IMR-90 (cell line): ENCODE data around the gene PTK6. TPM values are rescaled to one million over a fixed set of nuclear protein-coding genes. Genes with fewer than 3 reads are reported as not detected.
A peak's percentile ranks its signal among the peaks of the same experiment; 100 is the strongest.

ENCODE experiments used
- ATAC-seq: fragments of 200-7000 bp; cut with Tn5 transposase; 2 replicates; pipeline ENCODE4 v1.9.1; 2020; ENCODE audit warnings: low read depth, mild to moderate bottlenecking, moderate library complexity
- BruUV-seq: library from RNA; stranded (reverse); fragments of 400-500 nt; replicated peaks from 2 replicates; lab custom pipeline; 2021; lab: Mats Ljungman, UMichigan
- CTCF ChIA-PET: fragments of 300-600 bp; formaldehyde crosslinking; extraction: SDS; loops from one replicate; lab custom pipeline; 2021; ENCODE audit warnings: antibody characterized with exemption; lab: Yijun Ruan, JAX
- POLR2A ChIA-PET: fragments of 300-600 bp; sonication (Branson Sonifier 250); formaldehyde crosslinking; loops from one replicate; lab custom pipeline; 2022; ENCODE audit warnings: antibody characterized with exemption; ENCODE audit not compliant: unreplicated experiment; lab: Charles Lee
- DNase-seq: peaks from one replicate; pipeline ENCODE4 v3.0.0; 2013
- H2AFZ ChIP-seq: replicated peaks from 2 replicates; pipeline ENCODE3; 2013; ENCODE audit warnings: low read length, mild to moderate bottlenecking; ENCODE audit not compliant: poor library complexity
- H2AK5ac ChIP-seq: 2 replicates; pipeline ENCODE4 v1.6.1; 2013; ENCODE audit warnings: low read depth, low read length, inconsistent platforms
- H2AK9ac ChIP-seq: replicated peaks from 2 replicates; pipeline ENCODE3; 2013; ENCODE audit warnings: mild to moderate bottlenecking, low read depth, low read length, moderate library complexity; ENCODE audit not compliant: poor library complexity
- H2BK120ac ChIP-seq: 2 replicates; pipeline ENCODE4 v1.6.1; 2013; ENCODE audit warnings: low read depth, low read length, inconsistent platforms
- H2BK15ac ChIP-seq: 3 replicates; pipeline ENCODE4 v1.6.1; 2013; ENCODE audit warnings: low read depth, low read length, inconsistent platforms
- H2BK20ac ChIP-seq: 2 replicates; pipeline ENCODE4 v1.6.1; 2013; ENCODE audit warnings: low read depth, mild to moderate bottlenecking, inconsistent platforms, low read length, moderate library complexity
- H2BK5ac ChIP-seq: 2 replicates; pipeline ENCODE4 v1.6.1; 2013; ENCODE audit warnings: mild to moderate bottlenecking, low read depth, low read length, inconsistent platforms; ENCODE audit not compliant: poor library complexity, severe bottlenecking
- H3K14ac ChIP-seq: replicated peaks from 2 replicates; pipeline ENCODE4 v1.6.1; 2013; ENCODE audit warnings: low read depth, low read length, inconsistent platforms
- H3K18ac ChIP-seq: 2 replicates; pipeline ENCODE4 v1.6.1; 2013; ENCODE audit warnings: low read depth, low read length, control low read depth
- H3K23ac ChIP-seq: 2 replicates; pipeline ENCODE4 v1.6.1; 2013; ENCODE audit warnings: low read depth, low read length, inconsistent platforms
- H3K27ac ChIP-seq: 2 replicates; pipeline ENCODE4 v1.5.1; 2013; ENCODE audit warnings: mild to moderate bottlenecking, control low read depth, low read length; ENCODE audit not compliant: insufficient read depth
- H3K27me3 ChIP-seq: 2 replicates; pipeline ENCODE4 v1.6.1; 2013; ENCODE audit warnings: low read length; ENCODE audit not compliant: control insufficient read depth, insufficient read depth
- H3K36me3 ChIP-seq: 2 replicates; pipeline ENCODE4 v1.6.1; 2013; ENCODE audit warnings: low read length, mixed read lengths; ENCODE audit not compliant: control insufficient read depth, insufficient read depth
- H3K4ac ChIP-seq: 2 replicates; pipeline ENCODE4 v1.6.1; 2013; ENCODE audit warnings: low read depth, low read length, inconsistent platforms
- H3K4me1 ChIP-seq: 2 replicates; pipeline ENCODE4 v1.6.1; 2013; ENCODE audit warnings: low read length, mixed read lengths; ENCODE audit not compliant: control insufficient read depth, insufficient read depth
- H3K4me2 ChIP-seq: 2 replicates; pipeline ENCODE4 v1.6.1; 2013; ENCODE audit warnings: low read depth, mild to moderate bottlenecking, control low read depth, low read length, moderate library complexity
- H3K4me3 ChIP-seq: 2 replicates; pipeline ENCODE4 v1.5.1; 2013; ENCODE audit warnings: low read depth, mild to moderate bottlenecking, control low read depth, low read length, moderate library complexity; ENCODE audit not compliant: insufficient read depth
- H3K56ac ChIP-seq: 2 replicates; pipeline ENCODE4 v1.6.1; 2013; ENCODE audit warnings: low read length, inconsistent platforms; ENCODE audit not compliant: insufficient read depth; ENCODE audit errors: extremely low read depth
- H3K79me1 ChIP-seq, 2 experiments: 2 replicates each; pipeline ENCODE4 v1.6.1; 2013; ENCODE audit warnings: low read length in 2 of 2, inconsistent platforms in 1 of 2, low read depth in 1 of 2
- H3K9ac ChIP-seq: 2 replicates; pipeline ENCODE4 v1.6.1; 2013; ENCODE audit warnings: low read depth, low read length, control low read depth
- H3K9me1 ChIP-seq: 2 replicates; pipeline ENCODE4 v1.6.1; 2013; ENCODE audit warnings: low read length, inconsistent platforms; ENCODE audit not compliant: insufficient read depth
- H3K9me3 ChIP-seq: 2 replicates; pipeline ENCODE4 v1.6.1; 2013; ENCODE audit warnings: low read length; ENCODE audit not compliant: control insufficient read depth, insufficient read depth
- H4K20me1 ChIP-seq: 2 replicates; pipeline ENCODE4 v1.6.1; 2013; ENCODE audit warnings: low read length, inconsistent platforms; ENCODE audit not compliant: insufficient read depth
- H4K5ac ChIP-seq: 2 replicates; pipeline ENCODE4 v1.6.1; 2013; ENCODE audit warnings: mild to moderate bottlenecking, low read depth, low read length, control low read depth
- H4K8ac ChIP-seq, 2 experiments: 2 replicates each; pipeline ENCODE4 v1.6.1; 2013; ENCODE audit warnings: low read depth in 2 of 2, low read length in 2 of 2, control low read depth in 1 of 2, inconsistent platforms in 1 of 2
- H4K91ac ChIP-seq: 2 replicates; pipeline ENCODE4 v1.6.1; 2013; ENCODE audit warnings: low read depth, low read length, inconsistent platforms; ENCODE audit not compliant: insufficient read depth
- BHLHE40 ChIP-seq: fragments of 150-350 bp; IDR thresholded peaks from 2 replicates; pipeline ENCODE4 v1.6.1; 2016; ENCODE audit warnings: mild to moderate bottlenecking, low read depth, low read length
- CEBPB ChIP-seq: IDR thresholded peaks from 2 replicates; pipeline ENCODE4 v1.6.1; 2012; ENCODE audit warnings: low read depth, low read length, improper control_type of control experiment
- CHD1 ChIP-seq: IDR thresholded peaks from 2 replicates; pipeline ENCODE4 v1.6.1; 2012; ENCODE audit warnings: low read depth, low read length, improper control_type of control experiment
- CTCF ChIP-seq: conservative IDR thresholded peaks from 2 replicates; pipeline ENCODE4 v1.5.1; 2012; ENCODE audit warnings: mild to moderate bottlenecking, low read depth, low read length, improper control_type of control experiment
- ELK1 ChIP-seq: fragments of 150-350 bp; IDR thresholded peaks from 2 replicates; pipeline ENCODE4 v1.6.1; 2016; ENCODE audit warnings: low read depth, mild to moderate bottlenecking, low read length, moderate library complexity, borderline replicate concordance
- FOS ChIP-seq: fragments of 150-350 bp; IDR thresholded peaks from 2 replicates; pipeline ENCODE4 v1.6.1; 2016; ENCODE audit warnings: low read depth, low read length
- MAFK ChIP-seq: IDR thresholded peaks from 2 replicates; pipeline ENCODE4 v1.6.1; 2012; ENCODE audit warnings: low read depth, low read length, improper control_type of control experiment
- MAZ ChIP-seq: IDR thresholded peaks from 2 replicates; pipeline ENCODE4 v1.6.1; 2012; ENCODE audit warnings: low read depth, mild to moderate bottlenecking, low read length, improper control_type of control experiment, moderate library complexity, borderline replicate concordance
- MXI1 ChIP-seq: IDR thresholded peaks from 2 replicates; pipeline ENCODE4 v1.6.1; 2012; ENCODE audit warnings: low read depth, mild to moderate bottlenecking, low read length, moderate library complexity, borderline replicate concordance
- NFE2L2 ChIP-seq: fragments of 150-350 bp; IDR thresholded peaks from 2 replicates; pipeline ENCODE4 v1.6.1; 2016; ENCODE audit warnings: low read depth, mild to moderate bottlenecking, low read length
- POLR2A ChIP-seq: IDR thresholded peaks from 2 replicates; pipeline ENCODE4 v1.6.1; 2012; ENCODE audit warnings: mild to moderate bottlenecking, low read depth, low read length
- RAD21 ChIP-seq: IDR thresholded peaks from 2 replicates; pipeline ENCODE4 v1.6.1; 2012; ENCODE audit warnings: low read length, improper control_type of control experiment
- RCOR1 ChIP-seq: IDR thresholded peaks from 2 replicates; pipeline ENCODE4 v1.6.1; 2012; ENCODE audit warnings: mild to moderate bottlenecking, low read length, improper control_type of control experiment; ENCODE audit not compliant: insufficient replicate concordance
- RFX5 ChIP-seq: IDR thresholded peaks from 2 replicates; pipeline ENCODE4 v1.8.0; 2012; ENCODE audit warnings: low read depth, mild to moderate bottlenecking, low read length, moderate library complexity
- SMC3 ChIP-seq: fragments of 150-350 bp; IDR thresholded peaks from 2 replicates; pipeline ENCODE4 v1.6.1; 2016; ENCODE audit warnings: low read depth, mild to moderate bottlenecking, antibody characterized with exemption, low read length, moderate library complexity
- USF2 ChIP-seq: fragments of 150-350 bp; IDR thresholded peaks from 2 replicates; pipeline ENCODE4 v1.6.1; 2017; ENCODE audit warnings: mild to moderate bottlenecking, antibody characterized with exemption, low read length, low read depth
- WGBS, 2 experiments: methylation state at CpG; one replicate each; pipeline versions ENCODE4 v1.1.5 to v1.1.7; 2013; ENCODE audit warnings: missing lambda C conversion rate in 2 of 2; ENCODE audit not compliant: insufficient read length in 1 of 2; ENCODE audit errors: extremely low coverage in 2 of 2; 5-methylcytosine and 5-hydroxymethylcytosine counted together
- dilution Hi-C: fragments of 300-500 bp; cut with HindIII; formaldehyde crosslinking; loops from one replicate; pipeline ENCODE4 v1.14.3; 2018; ENCODE audit warnings: low sequenced_read_pairs; ENCODE audit not compliant: unreplicated experiment
- in situ Hi-C: fragments of 300-500 bp; cut with MboI; formaldehyde crosslinking; loops from 3 replicates; pipeline ENCODE4 v1.14.3; 2019; ENCODE audit warnings: low sequenced_read_pairs, inconsistent platforms, mixed read lengths
- intact Hi-C: fragments of 100-400 bp; cut with micrococcal nuclease; formaldehyde crosslinking; loops from 2 replicates; pipeline ENCODE4 v1.10.0; 2022
- polyA plus RNA-seq, 3 experiments: library from polyadenylated mRNA; depleted of rRNA; stranded (reverse); fragments of >200 nt; gene quantifications; 2 replicates each; pipeline ENCODE4 v1.2.3, GENCODE V29; 2012; ENCODE audit warnings: low replicate concordance in 1 of 3
- total RNA-seq: library from RNA; depleted of rRNA; stranded (reverse); fragments of >200 nt; gene quantifications from 2 replicates; pipeline ENCODE4 v1.2.3, GENCODE V29; 2012

Gene PTK6
- total and polyA plus RNA-seq, 2 of the 4 experiments (the other 2 are of a cell fraction): not detected

- H3K4me2 ChIP-seq: no peak overlapping the region
- H2AK5ac ChIP-seq: no peak overlapping the region
- H3K9me1 ChIP-seq: no peaks in the 10 kb centered on the region
- H2BK5ac ChIP-seq: no peak overlapping the region
- H2AK9ac ChIP-seq: no peak overlapping the region
- peaks cover 3% of the 10 kb centered on the region; the same call in 1 of the 2 replicates for H3K4me1 ChIP-seq
- H3K9me3 ChIP-seq: no peaks in the 10 kb centered on the region
- no peak overlapping the region for H4K91ac ChIP-seq
- DNase-seq (no peak), ATAC-seq (no peak)
- H2AFZ ChIP-seq: peak overlapping the region; percentile 11
- H3K4ac ChIP-seq: no peak overlapping the region
- H2BK15ac ChIP-seq: no peak overlapping the region
- no peak overlapping the region for H3K9ac ChIP-seq
- no peak overlapping the region for H4K8ac ChIP-seq
- no peak overlapping the region for H3K27ac ChIP-seq
- no peak overlapping the region for H2BK20ac ChIP-seq
- ChIA-PET POLR2A (no interaction called here), CTCF (no interaction called here)
- WGBS, 2 experiments: 76 to 100% methylated on average over 3 to 6 of the region's 6 CpGs
- intact Hi-C loops (no loop called here), in situ Hi-C loops (no loop called here), dilution Hi-C loops (no loop called here)
- H3K4me3 ChIP-seq: no peak overlapping the region
- H3K79me1 ChIP-seq: no peaks in the 10 kb centered on the region
- no peak overlapping the region for H3K23ac ChIP-seq
- no peak overlapping the region for H3K56ac ChIP-seq
- H3K18ac ChIP-seq: no peak overlapping the region
- peaks cover 33% of the 10 kb centered on the region for H3K27me3 ChIP-seq
- H4K5ac ChIP-seq: no peak overlapping the region
- BruUV-seq: no TSS peak
- H3K14ac ChIP-seq: no peak overlapping the region
- H2BK120ac ChIP-seq: no peak overlapping the region
- H3K36me3 ChIP-seq: no peaks in the 10 kb centered on the region
- TF ChIP-seq MAFK (no peak), RAD21 (no peak), RFX5 (no peak), ELK1 (no peak), MXI1 (no peak), FOS (no peak), POLR2A (no peak), MAZ (no peak), CHD1 (no peak), CEBPB (no peak), SMC3 (no peak), NFE2L2 (no peak), USF2 (no peak), CTCF (no peak), RCOR1 (no peak), BHLHE40 (no peak)
- H4K20me1 ChIP-seq: no peaks in the 10 kb centered on the region
These were observed 6.6 kb upstream of the PTK6 start for GRCh38 chr20:63543733-63544132.
